ENCODE results near the gene ZSCAN2.

The ZSCAN2 gene

DNA sequence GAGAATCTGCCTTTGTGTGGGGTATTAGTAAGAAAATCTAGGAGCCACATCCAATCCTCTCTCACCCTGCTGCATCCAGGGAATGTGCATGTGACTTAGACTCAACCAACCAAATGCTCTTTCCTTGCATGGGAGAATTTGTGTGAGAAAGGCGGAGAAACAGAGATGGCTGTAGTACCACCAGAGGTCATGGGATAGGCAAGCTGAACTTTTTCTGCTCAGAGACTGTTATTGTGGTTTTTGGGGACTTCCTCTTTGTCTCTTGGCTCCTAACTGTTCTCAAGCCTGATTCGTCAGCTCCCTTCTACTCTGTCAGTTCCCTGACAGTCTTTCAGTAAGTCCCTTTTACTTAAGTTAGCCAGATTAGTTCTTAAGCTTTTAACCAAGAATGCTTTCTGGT, 2.6 kb upstream of the ZSCAN2 start:
- no peak for DNase-seq (ENCODE audit: low read depth, low spot score)

DNA sequence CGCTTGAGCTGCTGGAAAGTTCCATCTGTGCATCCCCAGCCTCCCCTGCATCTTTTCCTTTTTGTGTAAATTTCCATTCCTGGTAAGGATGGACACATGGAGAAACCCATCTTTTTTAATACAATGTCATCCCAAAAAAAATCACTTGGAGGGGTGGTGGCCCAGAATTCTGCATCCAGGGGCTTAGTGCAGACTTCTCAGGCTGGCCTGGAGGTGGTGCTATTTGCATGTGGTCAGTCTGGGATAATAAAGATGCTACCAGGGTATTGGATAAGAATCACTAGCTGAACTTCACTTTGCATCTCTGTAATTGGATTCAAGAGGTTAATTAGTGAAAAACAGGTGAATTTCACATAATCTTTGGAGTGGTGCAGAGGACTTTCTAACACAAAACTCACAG, 1.8 kb upstream of the ZSCAN2 start:
- DNase-seq (ENCODE audit: low read depth, low spot score) = peak; percentile 40

DNA sequence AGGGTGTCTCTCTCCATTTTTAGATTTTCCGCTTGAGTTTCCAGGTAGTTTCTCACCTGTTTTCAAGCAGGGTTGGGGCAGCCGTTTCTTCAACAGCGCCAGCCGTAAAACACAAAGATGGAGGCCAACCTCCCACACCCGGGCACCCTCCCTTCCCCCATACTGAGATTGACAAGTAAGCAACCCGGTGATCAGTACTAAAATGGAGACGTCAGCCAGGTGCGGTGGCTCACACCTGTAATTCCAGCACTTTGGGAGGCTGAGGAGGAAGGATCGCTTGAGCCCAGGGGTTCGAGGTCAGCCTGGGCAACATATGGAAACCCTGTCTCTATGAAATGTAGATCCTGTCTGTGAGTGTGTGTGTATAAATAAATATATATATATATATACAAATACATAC, 903 bp upstream of the ZSCAN2 start:
- no peak for DNase-seq (ENCODE audit: low read depth, low spot score)

DNA sequence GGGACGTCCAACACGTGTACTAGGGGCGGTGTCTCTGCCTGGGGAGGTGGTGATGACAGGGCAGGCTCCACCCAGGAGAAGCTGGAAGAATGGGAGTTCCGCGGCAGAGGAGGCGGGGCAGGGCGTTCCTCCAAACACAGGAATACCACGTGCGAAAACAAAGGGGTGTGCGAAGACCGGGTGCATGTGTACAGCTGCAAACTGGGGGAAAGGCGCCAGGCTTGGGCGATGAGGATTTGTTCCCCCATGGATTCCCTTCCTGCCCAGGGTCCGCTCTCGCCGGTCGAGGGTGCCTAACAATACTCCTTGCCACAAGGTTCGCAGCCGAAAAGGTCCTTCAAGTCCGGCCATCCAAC, 500 bp upstream of the ZSCAN2 start:
- DNase-seq (ENCODE audit: low read depth, low spot score) = peak; percentile 76

DNA sequence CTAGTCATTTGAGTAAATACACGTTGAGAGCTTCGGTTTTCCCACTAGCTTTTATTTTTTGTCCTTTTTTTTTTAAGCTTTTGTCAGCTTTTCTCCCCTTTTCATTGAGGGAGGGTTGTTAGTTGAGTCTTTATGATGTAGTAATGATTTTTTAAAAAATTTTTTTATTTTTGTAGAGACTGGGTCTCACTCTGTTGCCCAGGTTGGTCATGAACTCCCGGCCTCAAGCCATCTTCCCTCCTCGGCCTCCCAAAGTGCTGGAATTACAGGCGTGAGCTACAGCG, 688 bp downstream of the ZSCAN2 start:
- DNase-seq (ENCODE audit: low read depth, low spot score) = no peak

DNA sequence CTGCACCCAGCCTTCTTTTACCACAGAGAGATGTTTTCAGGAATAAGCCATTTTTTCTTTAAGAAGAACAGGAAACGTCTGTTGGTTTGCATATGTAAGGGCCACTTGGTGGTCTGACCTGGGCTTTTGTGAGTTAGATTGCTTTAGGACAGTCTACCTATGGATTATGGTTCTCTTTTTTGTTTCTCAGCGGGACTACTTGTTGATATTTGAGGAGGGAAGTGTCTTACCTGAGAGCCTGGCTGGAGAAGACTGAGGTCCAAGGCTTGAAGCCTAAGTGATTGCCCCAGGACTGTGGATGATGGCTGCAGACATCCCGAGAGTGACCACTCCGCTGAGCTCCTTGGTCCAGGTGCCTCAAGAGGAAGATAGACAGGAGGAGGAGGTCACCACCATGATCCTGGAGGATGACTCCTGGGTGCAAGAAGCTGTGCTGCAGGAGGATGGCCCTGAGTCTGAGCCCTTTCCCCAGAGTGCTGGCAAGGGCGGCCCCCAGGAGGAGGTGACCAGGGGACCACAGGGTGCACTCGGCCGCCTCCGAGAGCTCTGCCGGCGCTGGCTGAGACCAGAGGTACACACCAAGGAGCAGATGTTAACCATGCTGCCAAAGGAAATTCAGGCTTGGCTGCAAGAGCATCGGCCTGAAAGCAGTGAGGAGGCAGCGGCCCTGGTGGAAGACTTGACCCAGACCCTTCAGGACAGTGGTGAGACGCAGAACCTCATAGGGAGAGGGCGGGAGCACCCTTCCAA, 3.0 kb downstream of the ZSCAN2 start:
- DNase-seq (ENCODE audit: low read depth, low spot score) = peak; percentile 43

DNA sequence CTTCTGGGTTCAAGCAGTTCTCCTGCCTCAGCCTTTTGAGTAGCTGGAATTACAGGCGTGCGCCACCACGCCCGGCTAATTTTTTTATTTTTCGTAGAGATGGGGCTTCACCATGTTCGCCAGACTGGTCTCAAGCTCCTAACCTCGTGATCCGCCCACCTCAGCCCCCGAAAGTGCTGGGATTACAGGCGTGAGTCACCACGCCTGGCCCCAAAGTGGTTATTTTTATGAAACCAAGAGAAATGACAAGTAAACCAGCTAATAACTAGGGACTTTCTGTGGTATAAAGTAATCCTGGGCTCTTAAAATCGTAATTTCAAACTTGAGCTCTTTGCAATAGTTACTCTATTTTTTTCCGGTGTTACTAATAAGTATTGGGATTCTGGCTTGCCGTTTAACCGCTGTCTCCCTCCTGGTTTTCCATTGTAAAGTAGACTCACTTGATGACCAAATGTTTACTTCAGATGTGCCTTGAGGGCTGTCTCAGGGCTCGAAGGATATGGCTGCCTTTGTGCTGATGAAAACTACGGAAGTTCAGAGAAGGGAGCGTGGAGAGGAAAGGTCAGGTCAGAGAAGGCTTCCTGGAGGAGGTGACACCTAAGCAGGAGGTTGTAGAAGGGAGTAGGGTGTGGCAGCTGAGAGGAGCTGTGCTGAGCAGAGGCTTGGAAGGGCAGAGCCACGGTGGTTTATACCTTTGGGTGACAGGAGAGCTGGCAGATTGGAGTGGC, 4.2 kb downstream of the ZSCAN2 start:
- DNase-seq (ENCODE audit: low read depth, low spot score) = peak; percentile 30

DNA sequence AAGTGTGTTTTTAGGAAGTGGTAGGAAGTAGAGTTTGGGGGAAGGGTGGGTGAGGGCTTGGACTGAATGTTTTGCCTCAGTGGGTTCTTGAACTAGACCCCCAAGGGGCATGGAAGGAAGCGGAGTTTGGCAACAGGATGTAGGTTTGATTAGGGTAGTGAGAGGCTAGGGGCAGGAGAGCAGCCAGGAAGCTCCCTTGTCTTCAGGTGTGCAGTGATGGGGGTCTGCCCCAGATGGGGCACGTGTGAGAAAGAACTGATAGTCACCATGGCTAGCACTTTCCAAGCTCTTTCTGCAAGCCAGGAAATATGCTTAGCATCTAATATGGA, 4.7 kb downstream of the ZSCAN2 start:
- DNase-seq (ENCODE audit: low read depth, low spot score) = no peak

DNA sequence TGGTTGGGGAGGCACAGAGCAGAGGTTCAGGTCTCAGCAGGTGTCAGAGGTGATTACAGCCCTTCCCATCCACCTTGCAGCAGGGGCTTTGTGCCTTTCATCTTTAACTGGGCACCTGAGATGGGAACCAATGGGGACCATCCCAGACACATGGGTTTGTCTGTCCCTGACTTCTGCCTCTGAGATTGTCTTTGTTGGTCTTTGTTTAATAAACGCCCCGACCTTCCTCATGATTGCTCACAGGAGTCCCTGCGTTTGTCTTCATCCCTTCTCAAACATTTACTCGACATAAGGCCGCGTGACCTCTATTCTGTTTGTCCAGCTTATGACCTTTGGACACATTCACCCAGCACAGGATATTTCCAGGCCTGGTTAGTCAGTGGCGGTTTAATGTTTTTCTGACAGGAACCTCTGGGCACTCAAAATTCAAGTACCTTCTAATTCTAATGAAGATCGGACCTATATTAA, 5.9 kb downstream of the ZSCAN2 start:
- no peak for DNase-seq (ENCODE audit: low read depth, low spot score)

DNA sequence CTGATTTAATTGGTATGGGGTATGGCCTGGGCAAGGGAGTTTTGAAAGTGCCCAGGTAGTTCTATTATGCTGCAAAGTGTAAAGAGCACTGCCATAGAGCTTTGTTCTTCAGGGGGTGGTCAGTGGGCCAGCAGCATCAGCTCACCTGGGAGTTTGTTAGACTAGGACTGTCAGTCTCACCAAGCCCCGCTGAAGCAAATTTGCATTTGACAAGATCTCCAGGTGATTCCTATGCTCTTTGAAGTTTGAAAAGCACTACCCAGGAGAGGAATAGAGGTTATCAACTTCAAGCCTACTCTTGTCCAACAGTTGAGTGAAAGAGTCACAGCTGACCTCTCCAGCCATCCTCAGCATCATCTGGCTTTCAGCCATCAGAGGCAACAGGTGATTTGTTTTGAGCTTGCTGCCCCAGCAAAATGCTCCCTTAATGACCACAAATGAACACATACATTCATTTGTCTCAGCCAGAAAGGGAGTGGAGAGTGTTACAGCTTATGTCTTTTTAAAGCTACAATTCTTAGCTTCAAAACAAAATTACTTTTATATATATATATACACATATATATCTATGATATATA, 8.0 kb downstream of the ZSCAN2 start:
- DNase-seq (ENCODE audit: low read depth, low spot score) = no peak

DNA sequence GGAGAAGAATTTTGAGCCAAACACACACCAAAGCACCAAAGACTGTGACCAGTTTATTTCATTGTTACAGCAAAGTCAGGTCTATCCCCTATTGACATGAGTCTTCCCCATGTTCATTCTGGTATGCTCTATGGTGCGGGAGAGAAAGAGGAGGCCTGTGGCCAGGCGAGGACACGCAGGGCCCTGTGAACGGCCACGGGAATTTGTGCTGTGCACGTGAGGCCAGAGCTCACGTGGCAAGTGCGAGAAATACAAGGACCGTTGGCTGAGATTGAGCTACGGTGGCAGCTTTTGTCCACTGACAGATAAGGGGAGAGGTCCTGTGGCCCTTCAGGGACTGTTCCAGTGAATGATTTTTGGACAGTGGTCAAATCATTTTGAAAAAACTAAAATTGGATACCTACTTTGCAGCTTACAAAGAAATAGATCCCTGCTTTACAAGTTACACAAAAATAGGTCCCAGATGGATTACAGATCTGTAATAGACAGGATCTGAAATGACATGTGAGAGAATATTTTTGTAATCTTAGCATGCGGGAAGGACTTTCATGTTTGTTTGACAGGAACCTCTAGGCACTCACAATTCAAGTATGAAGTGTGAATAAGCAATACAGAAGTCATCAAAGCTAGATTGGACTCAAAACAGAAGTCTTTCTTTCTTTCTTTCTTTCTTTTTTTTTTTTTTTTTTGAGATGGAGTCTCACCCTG, 9.2 kb downstream of the ZSCAN2 start:
- no peak for DNase-seq (ENCODE audit: low read depth, low spot score)

DNA sequence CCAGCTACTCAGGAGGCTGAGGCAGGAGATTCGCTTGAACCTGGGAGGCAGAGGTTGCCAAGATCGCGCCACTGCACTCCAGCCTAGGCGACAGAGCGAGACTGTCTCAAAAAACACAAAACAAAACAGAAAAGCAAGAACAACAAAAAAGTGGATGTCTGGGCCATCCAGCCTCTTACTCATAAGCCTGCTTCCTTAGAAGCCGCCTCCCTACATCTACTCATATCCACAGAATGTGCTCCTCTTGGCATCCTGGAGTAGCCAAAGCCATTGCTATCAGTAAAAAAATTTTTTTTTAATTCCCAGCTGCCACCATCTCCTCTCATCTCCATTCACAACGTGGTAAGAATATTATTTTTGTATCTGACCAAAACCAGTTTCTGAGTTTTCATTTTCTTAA, 10.8 kb downstream of the ZSCAN2 start:
- DNase-seq (ENCODE audit: low read depth, low spot score) = no peak

DNA sequence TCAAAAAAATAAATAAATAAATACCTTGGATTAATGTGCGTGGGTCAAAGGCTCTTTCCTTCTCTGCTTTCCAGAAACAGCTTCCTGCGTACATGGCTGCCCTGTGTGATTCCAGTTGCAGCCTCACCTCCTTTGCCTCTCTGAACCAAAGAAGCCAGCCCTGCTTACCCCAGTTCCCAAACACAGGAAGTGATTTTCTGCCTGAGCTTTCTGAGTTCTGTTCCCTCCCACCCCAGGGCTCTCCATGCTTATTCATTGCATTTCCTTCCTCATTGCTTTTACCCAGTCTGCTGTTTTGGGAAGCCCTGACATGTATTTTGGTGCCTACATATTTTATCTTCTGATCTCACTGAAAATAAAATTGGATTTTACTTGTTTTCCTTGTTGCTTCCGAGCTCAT, 15.4 kb downstream of the ZSCAN2 start:
- DNase-seq (ENCODE audit: low read depth, low spot score) = no peak

DNA sequence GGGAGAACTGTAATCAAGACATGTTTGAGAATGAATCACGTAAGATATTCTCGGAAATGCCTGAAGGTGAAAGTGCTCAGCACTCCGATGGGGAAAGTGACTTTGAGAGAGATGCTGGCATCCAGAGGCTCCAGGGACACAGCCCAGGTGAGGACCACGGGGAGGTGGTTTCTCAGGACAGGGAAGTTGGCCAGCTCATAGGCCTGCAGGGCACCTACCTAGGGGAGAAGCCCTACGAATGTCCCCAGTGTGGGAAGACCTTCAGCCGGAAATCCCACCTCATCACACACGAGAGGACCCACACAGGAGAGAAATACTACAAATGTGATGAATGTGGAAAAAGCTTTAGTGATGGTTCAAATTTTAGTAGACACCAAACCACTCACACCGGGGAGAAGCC, 19.8 kb downstream of the ZSCAN2 start:
- DNase-seq (ENCODE audit: low read depth, low spot score) = no peak

DNA sequence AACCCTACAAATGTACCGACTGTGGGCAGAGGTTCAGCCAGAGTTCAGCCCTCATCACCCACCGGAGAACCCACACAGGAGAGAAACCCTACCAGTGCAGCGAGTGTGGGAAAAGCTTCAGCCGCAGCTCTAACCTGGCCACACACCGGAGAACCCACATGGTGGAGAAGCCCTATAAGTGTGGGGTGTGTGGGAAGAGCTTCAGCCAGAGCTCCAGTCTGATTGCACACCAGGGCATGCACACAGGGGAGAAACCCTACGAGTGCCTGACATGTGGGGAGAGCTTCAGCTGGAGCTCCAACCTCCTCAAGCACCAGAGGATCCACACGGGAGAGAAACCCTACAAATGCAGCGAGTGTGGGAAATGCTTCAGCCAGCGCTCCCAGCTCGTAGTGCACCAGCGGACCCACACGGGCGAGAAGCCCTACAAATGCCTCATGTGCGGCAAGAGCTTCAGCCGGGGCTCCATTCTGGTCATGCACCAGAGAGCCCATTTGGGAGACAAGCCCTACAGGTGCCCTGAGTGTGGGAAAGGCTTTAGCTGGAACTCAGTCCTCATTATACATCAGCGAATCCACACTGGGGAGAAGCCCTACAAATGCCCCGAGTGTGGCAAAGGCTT, 20.7 kb downstream of the ZSCAN2 start:
- DNase-seq (ENCODE audit: low read depth, low spot score) = no peak

DNA sequence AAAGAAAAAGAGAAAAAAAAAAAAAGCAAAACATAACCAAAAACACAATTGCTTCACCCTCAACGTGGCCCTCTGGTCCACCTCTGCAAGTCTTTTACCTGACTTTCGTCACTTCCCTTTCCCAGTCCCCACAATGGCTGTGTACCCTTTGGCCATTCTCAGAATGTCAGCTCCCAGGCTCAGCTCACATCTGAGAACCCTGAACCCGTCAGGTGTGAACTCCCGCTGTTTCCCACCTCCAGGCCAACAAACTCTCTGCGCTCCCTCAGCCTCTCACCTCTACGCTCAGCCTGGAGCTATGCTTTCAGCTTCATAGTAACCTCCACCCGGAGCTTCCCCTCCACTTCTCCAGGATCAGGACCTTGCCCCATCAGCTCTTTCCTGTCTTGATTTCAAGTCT, 23.6 kb downstream of the ZSCAN2 start:
- no peak for DNase-seq (ENCODE audit: low read depth, low spot score)

DNA sequence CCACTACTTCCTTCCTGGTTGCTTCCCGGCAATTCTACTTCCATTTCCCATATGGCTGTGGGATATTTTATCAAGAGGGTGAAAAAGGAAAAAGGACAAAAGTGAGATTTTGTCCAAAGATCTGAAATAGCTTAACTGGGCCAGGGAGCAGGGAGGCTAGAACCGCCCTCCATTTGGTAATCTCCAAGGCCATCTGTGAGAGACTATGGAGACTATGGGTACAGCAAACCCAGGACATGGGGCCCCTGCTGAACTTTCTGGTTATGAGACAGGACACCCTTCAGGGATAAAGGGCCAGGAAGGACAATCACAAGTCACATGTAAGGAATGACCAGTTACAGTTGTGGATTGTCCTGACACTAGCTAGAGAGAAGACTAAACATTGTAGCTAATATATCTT, 24.3 kb downstream of the ZSCAN2 start:
- DNase-seq (ENCODE audit: low read depth, low spot score) = no peak

DNA sequence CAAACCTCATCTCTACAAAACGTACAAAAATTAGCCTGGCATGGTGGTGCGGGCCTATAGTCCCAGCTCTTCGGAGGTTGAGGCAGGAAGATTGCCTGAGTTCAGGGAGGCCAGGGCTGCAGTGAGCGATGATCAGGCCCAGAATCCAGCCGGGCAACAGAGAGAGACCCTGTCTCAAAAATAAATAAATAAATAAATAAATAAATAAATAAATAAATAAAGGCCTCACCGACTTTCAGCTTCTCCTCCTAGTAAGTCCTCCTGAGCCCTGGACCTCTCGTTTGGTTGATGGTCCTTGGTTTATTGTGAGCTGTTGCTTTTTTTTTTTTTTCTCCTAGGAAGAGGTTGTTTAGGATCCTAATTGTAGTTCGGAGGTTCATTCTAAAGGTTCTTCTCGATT, 28.2 kb downstream of the ZSCAN2 start:
- no peak for DNase-seq (ENCODE audit: low read depth, low spot score)

DNA sequence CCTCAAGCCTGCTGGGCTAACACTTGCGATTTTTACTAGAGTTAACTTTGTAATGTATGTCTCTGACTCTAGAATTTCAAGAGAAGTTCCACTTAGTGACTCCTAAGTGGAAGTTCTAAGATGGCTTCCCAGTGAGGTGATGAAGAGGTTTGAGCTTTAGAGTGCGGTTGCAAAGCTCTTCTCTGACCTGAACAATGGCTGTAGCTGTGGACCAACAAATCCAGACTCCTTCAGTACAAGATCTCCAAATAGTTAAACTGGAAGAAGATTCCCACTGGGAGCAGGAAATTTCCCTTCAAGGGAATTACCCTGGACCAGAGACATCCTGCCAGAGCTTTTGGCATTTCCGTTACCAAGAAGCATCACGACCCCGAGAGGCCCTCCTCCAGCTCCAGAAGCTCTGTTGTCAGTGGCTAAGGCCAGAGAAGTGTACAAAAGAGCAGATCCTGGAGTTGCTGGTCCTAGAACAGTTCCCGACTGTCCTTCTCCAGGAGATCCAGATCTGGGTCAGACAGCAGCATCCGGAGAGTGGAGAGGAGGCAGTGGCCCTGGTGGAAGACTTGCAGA, 31.0 kb downstream of the ZSCAN2 start:
- no peak for DNase-seq (ENCODE audit: low read depth, low spot score)

DNA sequence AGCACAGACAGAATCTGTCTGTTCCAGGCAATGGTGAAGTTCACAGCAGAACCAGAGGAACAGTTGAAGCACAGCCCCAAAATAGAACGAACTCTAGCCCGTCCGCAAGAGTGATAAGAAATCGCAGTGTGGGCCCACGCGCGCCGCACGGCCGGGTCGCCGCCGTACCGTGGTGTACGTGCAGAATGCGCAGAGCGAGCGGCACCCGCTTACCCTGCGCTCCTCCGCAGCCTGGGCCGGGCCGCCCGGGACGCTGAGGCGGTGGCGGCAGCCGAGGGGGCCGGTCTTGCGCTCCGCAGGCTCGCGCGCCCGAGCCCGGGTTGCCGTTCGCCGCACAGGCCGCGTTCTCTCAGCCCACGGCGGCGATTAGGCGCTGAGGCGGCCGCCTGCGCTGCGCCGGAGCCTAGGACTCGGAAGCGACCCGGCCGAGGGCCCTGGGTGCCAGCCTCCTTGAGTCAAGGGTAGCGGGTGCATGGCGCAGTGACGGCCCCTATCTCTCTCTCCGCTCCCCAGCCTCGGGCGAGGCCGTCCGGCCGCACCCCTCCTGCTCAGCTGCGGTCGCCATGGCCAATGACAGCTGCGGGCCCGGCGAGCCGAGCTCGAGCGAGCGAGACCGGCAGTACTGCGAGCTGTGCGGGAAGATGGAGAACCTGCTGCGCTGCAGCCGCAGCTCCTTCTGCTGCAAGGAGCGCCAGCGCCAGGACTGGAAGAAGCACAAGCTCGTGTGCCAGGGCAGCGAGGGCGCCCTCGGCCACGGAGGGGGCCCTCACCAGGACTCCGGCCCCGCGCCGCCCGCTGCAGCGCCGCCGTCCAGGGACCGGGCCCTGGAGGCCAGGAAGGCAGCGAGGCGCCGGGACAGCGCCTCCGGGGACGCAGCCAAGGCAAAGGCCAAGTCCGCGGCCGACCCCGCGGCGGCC, 32.8 kb downstream of the ZSCAN2 start:
- DNase-seq (ENCODE audit: low read depth, low spot score) = peak; percentile 76
